H9 (cell line): ENCODE data around the gene MAEA. TPM values are rescaled to one million over a fixed set of nuclear protein-coding genes. Genes with fewer than 3 reads are reported as not detected.

Source experiments
- DNase-seq: peaks from one replicate; pipeline ENCODE4 v3.0.0-alpha.2; 2017
- H2AFZ ChIP-seq: one replicate; pipeline ENCODE4 v1.6.1; 2013; ENCODE audit warnings: mild to moderate bottlenecking, low read length, control low read depth, moderate library complexity
- H2AK5ac ChIP-seq: 2 replicates; pipeline ENCODE4 v1.6.1; 2013; ENCODE audit warnings: low read length, control low read depth, mixed read lengths; ENCODE audit not compliant: insufficient read length
- H2BK120ac ChIP-seq: one replicate; pipeline ENCODE4 v1.6.1; 2013; ENCODE audit warnings: low read depth, mild to moderate bottlenecking, low read length, control low read depth, inconsistent platforms; ENCODE audit not compliant: poor library complexity, severe bottlenecking
- H2BK12ac ChIP-seq: 2 replicates; pipeline ENCODE4 v1.6.1; 2013; ENCODE audit warnings: low read length, control low read depth, mixed read lengths, low read depth; ENCODE audit not compliant: insufficient read length
- H2BK15ac ChIP-seq: 2 replicates; pipeline ENCODE4 v1.6.1; 2013; ENCODE audit warnings: low read depth, low read length, control low read depth
- H2BK20ac ChIP-seq: one replicate; pipeline ENCODE4 v1.6.1; 2013; ENCODE audit warnings: low read depth, mild to moderate bottlenecking, low read length, control low read depth, inconsistent platforms; ENCODE audit not compliant: poor library complexity, severe bottlenecking
- H2BK5ac ChIP-seq: 2 replicates; pipeline ENCODE4 v1.6.1; 2013; ENCODE audit warnings: low read length, control low read depth, mixed read lengths; ENCODE audit not compliant: insufficient read length
- H3K14ac ChIP-seq: 2 replicates; pipeline ENCODE4 v1.6.1; 2013; ENCODE audit warnings: low read length, control low read depth; ENCODE audit not compliant: insufficient read depth
- H3K18ac ChIP-seq: 2 replicates; pipeline ENCODE4 v1.6.1; 2013; ENCODE audit warnings: low read depth, mild to moderate bottlenecking, mixed read lengths, low read length, control low read depth; ENCODE audit not compliant: insufficient read length
- H3K23ac ChIP-seq: 2 replicates; pipeline ENCODE4 v1.6.1; 2013; ENCODE audit warnings: low read length, control low read depth, mixed read lengths, low read depth; ENCODE audit not compliant: insufficient read length
- H3K23me2 ChIP-seq: 2 replicates; pipeline ENCODE4 v1.6.1; 2013; ENCODE audit warnings: low read depth, mild to moderate bottlenecking, mixed read lengths, low read length, control low read depth; ENCODE audit not compliant: insufficient read length, poor library complexity, severe bottlenecking
- H3K27ac ChIP-seq: 2 replicates; pipeline ENCODE4 v1.5.1; 2013; ENCODE audit warnings: low read length, control low read depth, mixed read lengths, low read depth; ENCODE audit not compliant: insufficient read length
- H3K27me3 ChIP-seq: 2 replicates; pipeline ENCODE4 v1.6.1; 2013; ENCODE audit warnings: low read length, control low read depth, inconsistent platforms; ENCODE audit not compliant: insufficient read depth
- H3K4ac ChIP-seq: 2 replicates; pipeline ENCODE4 v1.6.1; 2013; ENCODE audit warnings: low read depth, mild to moderate bottlenecking, control low read depth, inconsistent platforms, low read length, moderate library complexity
- H3K4me1 ChIP-seq: 2 replicates; pipeline ENCODE4 v1.6.1; 2013; ENCODE audit warnings: low read length, control low read depth, inconsistent platforms; ENCODE audit not compliant: insufficient read depth
- H3K4me2 ChIP-seq: 2 replicates; pipeline ENCODE4 v1.6.1; 2013; ENCODE audit warnings: low read length, control low read depth, mixed read lengths; ENCODE audit not compliant: insufficient read length, insufficient read depth
- H3K56ac ChIP-seq: 2 replicates; pipeline ENCODE4 v1.6.1; 2013; ENCODE audit warnings: low read depth, mild to moderate bottlenecking, mixed read lengths, low read length, control low read depth; ENCODE audit not compliant: insufficient read length
- H3K79me1 ChIP-seq: 2 replicates; pipeline ENCODE4 v1.6.1; 2013; ENCODE audit warnings: low read depth, mild to moderate bottlenecking, moderate library complexity, low read length, control low read depth, inconsistent platforms; ENCODE audit not compliant: insufficient read depth, poor library complexity, severe bottlenecking
- H3K79me2 ChIP-seq: 2 replicates; pipeline ENCODE4 v1.6.1; 2013; ENCODE audit warnings: low read length, control low read depth, inconsistent platforms; ENCODE audit not compliant: insufficient read depth
- H3K9ac ChIP-seq: 2 replicates; pipeline ENCODE4 v1.6.1; 2013; ENCODE audit warnings: low read length, control low read depth, mixed read lengths; ENCODE audit not compliant: insufficient read length; ENCODE audit errors: extremely low read depth
- H3K9me3 ChIP-seq: one replicate; pipeline ENCODE4 v1.6.1; 2013; ENCODE audit warnings: low read depth, low read length, inconsistent platforms; ENCODE audit not compliant: control insufficient read depth
- H3T11ph ChIP-seq: one replicate; pipeline ENCODE4 v1.6.1; 2013; ENCODE audit warnings: mild to moderate bottlenecking, low read length, control low read depth, inconsistent platforms
- H4K20me1 ChIP-seq: one replicate; pipeline ENCODE4 v1.6.1; 2013; ENCODE audit not compliant: control insufficient read depth, insufficient read length, insufficient read depth
- H4K5ac ChIP-seq: 2 replicates; pipeline ENCODE4 v1.6.1; 2013; ENCODE audit warnings: low read depth, mild to moderate bottlenecking, mixed read lengths, low read length, control low read depth; ENCODE audit not compliant: insufficient read length
- H4K8ac ChIP-seq: replicated peaks from 2 replicates; pipeline ENCODE4 v1.6.1; 2013; ENCODE audit warnings: low read length, control low read depth, mixed read lengths, low read depth; ENCODE audit not compliant: insufficient read length
- H4K91ac ChIP-seq: 2 replicates; pipeline ENCODE4 v1.6.1; 2013; ENCODE audit warnings: low read depth, mild to moderate bottlenecking, moderate library complexity, mixed read lengths, low read length, control low read depth; ENCODE audit not compliant: insufficient read length
- H3K27ac Mint-ChIP-seq, 3 experiments: 2 replicates in 2 of 3; 3 replicates in 1 of 3; pipeline ENCODE4 v1.8.0; 2020 to 2021; ENCODE audit warnings: mixed read lengths in 3 of 3, mild to moderate bottlenecking in 1 of 3, moderate library complexity in 1 of 3
- H3K27me3 Mint-ChIP-seq: 2 replicates; pipeline ENCODE4 v1.8.0; 2021; ENCODE audit warnings: low read depth, mild to moderate bottlenecking, moderate library complexity, mixed read lengths
- H3K36me3 Mint-ChIP-seq, 3 experiments: 2 replicates in 2 of 3; 3 replicates in 1 of 3; pipeline ENCODE4 v1.8.0; 2020 to 2021; ENCODE audit warnings: low read depth in 3 of 3, mixed read lengths in 3 of 3; ENCODE audit not compliant: insufficient read depth in 1 of 3
- H3K4me1 Mint-ChIP-seq, 2 experiments: 2 replicates each; pipeline ENCODE4 v1.8.0; 2020; ENCODE audit warnings: mixed read lengths in 2 of 2
- H3K4me3 Mint-ChIP-seq, 2 experiments: 2 replicates in 1 of 2; 3 replicates in 1 of 2; pipeline ENCODE4 v1.8.0; 2020 to 2021; ENCODE audit warnings: mild to moderate bottlenecking in 2 of 2, mixed read lengths in 2 of 2, moderate library complexity in 1 of 2
- H3K9me3 Mint-ChIP-seq, 2 experiments: 2 replicates in 1 of 2; 3 replicates in 1 of 2; pipeline ENCODE4 v1.8.0; 2020; ENCODE audit warnings: mild to moderate bottlenecking in 2 of 2, mixed read lengths in 2 of 2, moderate library complexity in 1 of 2
- WGBS: extraction: QIAGEN DNeasy Blood & Tissue Kit; methylation state at CpG from one replicate; pipeline ENCODE4 v1.1.7; 2013; ENCODE audit warnings: missing lambda C conversion rate, low lambda C conversion rate, mixed read lengths; ENCODE audit not compliant: insufficient read length; ENCODE audit errors: extremely low coverage; 5-methylcytosine and 5-hydroxymethylcytosine counted together
- total RNA-seq: library from RNA; stranded (reverse); gene quantifications from 2 replicates; pipeline ENCODE4 v1.2.1, GENCODE V29; 2021
- TF ChIP-seq, protein P1 (sequence below): fragments of 200-600 bp; sonication (generic); conservative IDR thresholded peaks from 3 replicates; pipeline ENCODE4 v1.8.0; 2021; ENCODE audit warnings: antibody characterized with exemption, mild to moderate bottlenecking

The MAEA gene
- total RNA-seq, 1 experiment from 2014 or later, result 85.6 TPM

DNA sequence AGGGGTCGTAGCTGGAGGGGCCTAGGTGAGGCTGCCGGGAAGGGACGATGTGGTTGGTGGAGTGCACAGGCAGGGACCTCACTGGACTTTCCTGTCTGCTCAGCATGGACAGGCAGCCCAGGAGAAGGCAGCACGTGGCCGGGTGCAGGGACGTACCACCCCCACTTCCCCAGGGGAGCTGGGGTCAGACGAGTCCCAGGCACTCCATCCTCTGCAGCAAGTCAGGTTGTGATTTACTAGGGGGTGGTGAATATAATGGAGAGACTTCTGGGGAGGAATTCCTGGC, 39.2 kb upstream of the MAEA start:
- Histone ChIP-seq H4K5ac (no peak overlapping the region), H3K27ac (no peak overlapping the region), H4K8ac (no peak overlapping the region), H2BK15ac (no peak overlapping the region), H3K9me3 (peaks cover 38% of the 10 kb centered on the region), H4K91ac (no peak overlapping the region), H3K27me3 (no peaks in the 10 kb centered on the region), H3K4ac (no peak overlapping the region), H3K23me2 (peaks cover 7% of the 10 kb centered on the region), H3T11ph (no peak overlapping the region), H3K23ac (no peak overlapping the region), H3K18ac (no peak overlapping the region), H3K4me2 (peak overlapping the region; percentile 60), H2AK5ac (no peak overlapping the region), H4K20me1 (no peaks in the 10 kb centered on the region), H3K14ac (no peak overlapping the region), H2BK20ac (no peak overlapping the region), H2BK12ac (no peak overlapping the region), H3K56ac (no peak overlapping the region), H2AFZ (no peak overlapping the region), H3K79me1 (no peaks in the 10 kb centered on the region), H2BK120ac (no peak overlapping the region), H3K79me2 (peaks cover 20% of the 10 kb centered on the region; the same call in 1 of the 2 replicates), H3K4me1 (no peaks in the 10 kb centered on the region), H3K9ac (no peak overlapping the region), H2BK5ac (no peak overlapping the region)
- peak overlapping the region; percentile 37 to 82 for H3K4me3 Mint-ChIP-seq
- no peak for DNase-seq
- H3K27ac Mint-ChIP-seq, result no peak overlapping the region
- peaks cover 42 to 50% (median 44%) of the 10 kb centered on the region in 3 experiments for H3K36me3 Mint-ChIP-seq
- H3K27me3 Mint-ChIP-seq, result peaks cover 37% of the 10 kb centered on the region
- no CpG with 5 or more reads among the region's 7 CpGs for WGBS
- peaks cover 5 to 9% of the 10 kb centered on the region in 2 experiments; a peak in 3 of 4 replicates for H3K4me1 Mint-ChIP-seq
- TF ChIP-seq, protein P1, sequence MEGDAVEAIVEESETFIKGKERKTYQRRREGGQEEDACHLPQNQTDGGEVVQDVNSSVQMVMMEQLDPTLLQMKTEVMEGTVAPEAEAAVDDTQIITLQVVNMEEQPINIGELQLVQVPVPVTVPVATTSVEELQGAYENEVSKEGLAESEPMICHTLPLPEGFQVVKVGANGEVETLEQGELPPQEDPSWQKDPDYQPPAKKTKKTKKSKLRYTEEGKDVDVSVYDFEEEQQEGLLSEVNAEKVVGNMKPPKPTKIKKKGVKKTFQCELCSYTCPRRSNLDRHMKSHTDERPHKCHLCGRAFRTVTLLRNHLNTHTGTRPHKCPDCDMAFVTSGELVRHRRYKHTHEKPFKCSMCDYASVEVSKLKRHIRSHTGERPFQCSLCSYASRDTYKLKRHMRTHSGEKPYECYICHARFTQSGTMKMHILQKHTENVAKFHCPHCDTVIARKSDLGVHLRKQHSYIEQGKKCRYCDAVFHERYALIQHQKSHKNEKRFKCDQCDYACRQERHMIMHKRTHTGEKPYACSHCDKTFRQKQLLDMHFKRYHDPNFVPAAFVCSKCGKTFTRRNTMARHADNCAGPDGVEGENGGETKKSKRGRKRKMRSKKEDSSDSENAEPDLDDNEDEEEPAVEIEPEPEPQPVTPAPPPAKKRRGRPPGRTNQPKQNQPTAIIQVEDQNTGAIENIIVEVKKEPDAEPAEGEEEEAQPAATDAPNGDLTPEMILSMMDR, result no peak
- H3K9me3 Mint-ChIP-seq, result peaks cover 52 to 57% of the 10 kb centered on the region in 2 experiments
